Peyer's patch (tissue), 4 donors: Measurements from ENCODE around the gene MVP.

Experiments used
- CTCF ChIP-seq, 6 experiments: fragments of 450-650 bp in 4 of 6; fragments of 200-600 bp in 2 of 6; sonication (generic) in 1 of 6; IDR thresholded peaks; one replicate each; pipeline ENCODE4 v1.5.1; 2017 to 2019; ENCODE audit warnings: antibody characterized with exemption in 6 of 6, mild to moderate bottlenecking in 3 of 6, moderate library complexity in 1 of 6
- POLR2A ChIP-seq, 2 donors: fragments of 450-650 bp; IDR thresholded peaks; one replicate each; pipeline ENCODE4 v1.5.1; 2017; ENCODE audit warnings: antibody characterized with exemption in 2 of 2, mild to moderate bottlenecking in 2 of 2, moderate library complexity in 2 of 2

- TF ChIP-seq CTCF (IDR thresholded peaks at IDR 0.05) (no peak), POLR2A (IDR thresholded peaks at IDR 0.05) (no peak)
These were observed 74.1 kb downstream of the MVP start for GRCh38 chr16:29894352-29894751.
